NCI-H69 (cell line): Measurements from ENCODE around the gene HCN1.

Experiments
- DNase-seq: peaks from one replicate; lab custom pipeline; 2025; lab: John Stamatoyannopoulos, UW

Gene HCN1

DNA sequence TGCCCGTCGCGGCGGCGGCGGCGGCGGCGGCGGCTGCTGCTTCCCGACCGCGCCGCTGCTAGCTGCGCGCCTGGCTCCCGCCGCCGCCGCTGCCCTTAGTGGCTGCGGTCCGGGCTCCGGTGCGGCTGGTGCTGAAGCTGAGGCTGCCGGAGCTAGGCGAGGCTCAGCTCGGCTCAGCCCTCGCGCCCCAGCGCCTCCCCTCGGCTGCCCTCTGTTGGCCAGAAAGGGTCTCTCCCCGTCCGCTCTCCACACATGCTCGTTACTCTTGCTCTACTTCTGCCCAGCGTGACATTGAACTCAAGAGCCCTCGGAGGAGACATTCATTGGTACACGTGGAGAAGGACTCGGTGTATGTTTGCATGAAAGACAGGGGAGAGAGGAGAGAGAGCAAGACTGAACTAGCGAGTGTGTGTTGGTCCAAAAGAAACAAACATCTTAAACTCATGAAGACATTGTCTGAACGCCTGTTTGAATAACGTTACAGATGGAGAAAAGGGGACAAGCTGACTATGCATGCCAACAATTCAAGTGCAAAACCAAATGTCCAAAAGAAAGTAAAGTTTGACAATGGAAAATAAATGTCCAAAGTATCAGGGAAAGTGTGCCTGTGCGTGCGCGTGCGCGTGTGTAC is at the start of gene HCN1:
TSS of gene HCN1 (minus strand) at position 175 of the 631 bp plus-strand sequence.
- DNase-seq: peak; percentile 2

DNA sequence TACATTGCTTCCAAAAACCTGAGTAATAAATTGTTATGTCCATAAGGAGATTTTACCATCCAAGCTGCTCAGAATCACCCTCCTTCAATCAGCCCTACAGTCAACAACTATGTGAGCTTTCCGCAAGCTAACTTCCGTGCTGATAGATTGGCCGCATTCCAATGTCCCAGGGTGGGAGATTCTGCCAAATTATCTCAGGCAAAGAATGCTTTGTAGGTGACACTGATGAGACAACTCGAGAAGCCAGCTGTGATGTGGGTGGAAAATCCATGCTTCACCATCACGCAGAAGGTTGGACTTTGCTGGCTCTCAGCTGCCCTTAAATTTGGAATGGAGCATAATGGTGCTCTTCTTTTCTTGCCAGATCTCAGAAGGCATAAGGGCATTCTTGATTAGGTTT is 44.9 kb upstream of the HCN1 start:
- no peak for DNase-seq

DNA sequence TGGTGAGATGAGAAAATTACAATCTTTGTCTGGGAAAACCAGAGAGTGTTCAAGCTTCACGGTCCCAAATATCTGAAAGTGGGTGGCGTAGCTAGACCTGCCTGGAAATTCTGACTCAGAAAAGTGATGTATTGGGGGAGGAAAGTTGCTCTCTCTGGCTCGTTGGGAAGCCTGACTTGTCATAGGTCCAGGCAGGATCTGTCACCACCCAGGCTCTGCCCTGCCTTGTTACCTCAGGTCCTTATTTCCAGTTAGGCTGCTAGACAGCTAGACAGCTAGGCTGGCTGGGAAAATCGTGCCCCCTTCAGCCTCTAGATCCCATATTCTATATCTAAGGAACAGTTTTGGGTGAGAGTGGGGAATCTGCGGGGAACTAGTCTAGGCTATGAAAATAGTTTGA is 41.0 kb upstream of the HCN1 start:
- DNase-seq: no peak

DNA sequence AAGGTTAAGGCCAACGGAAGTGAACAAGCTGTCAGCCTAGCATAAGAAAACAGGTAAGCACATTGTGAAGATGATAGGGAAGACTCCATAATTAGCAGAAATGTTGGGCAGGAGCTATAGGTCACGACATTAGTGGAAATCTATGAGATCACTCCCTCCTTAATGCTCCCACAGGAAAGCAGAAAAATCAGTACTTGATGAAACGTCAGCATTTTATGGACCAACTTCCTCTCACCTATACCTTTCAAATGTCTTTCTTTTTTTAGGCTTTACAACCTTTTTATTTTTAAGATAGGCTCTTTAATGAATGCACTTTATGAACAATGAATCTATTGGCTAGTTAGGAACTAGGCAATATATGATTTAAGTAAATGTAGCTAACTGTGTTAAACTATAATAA is 29.4 kb upstream of the HCN1 start:
- DNase-seq: no peak

DNA sequence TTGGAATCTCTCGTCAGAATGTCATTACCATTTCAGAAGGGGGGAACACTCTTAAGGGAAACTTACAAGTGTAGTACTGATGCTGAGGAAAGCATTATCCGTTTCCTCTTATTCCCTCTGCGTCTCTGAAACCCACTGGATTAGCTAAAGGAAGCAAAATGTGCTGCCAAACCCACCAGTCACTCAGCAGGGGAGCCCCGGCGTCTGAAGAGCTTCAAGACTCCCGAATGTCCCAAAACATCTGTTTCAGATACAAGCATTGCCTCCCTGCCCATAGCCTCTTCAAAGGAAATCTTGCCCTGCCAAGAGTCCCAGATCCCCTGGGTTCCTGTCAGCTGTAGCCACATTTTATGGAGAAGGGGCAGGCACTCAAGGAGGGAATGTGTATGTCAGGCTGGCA is 1.0 kb upstream of the HCN1 start:
- DNase-seq: no peak

DNA sequence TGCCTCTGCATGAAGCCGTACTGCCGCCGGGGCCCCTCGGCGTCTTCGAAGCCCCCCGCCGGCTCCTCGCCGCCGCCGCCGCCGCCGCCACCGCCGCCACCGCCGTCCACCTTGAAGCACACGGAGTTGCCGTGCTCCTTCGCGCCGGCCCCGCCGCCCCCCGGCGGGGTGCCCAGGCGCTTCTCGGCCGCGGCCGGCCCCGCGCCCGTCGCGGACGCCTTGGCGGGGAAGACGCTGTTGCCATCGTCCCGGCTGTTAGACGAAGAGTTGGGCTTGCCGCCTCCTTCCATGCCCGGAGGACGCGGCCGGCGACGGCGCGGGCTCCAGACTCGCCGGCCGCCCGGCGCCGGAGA is 400 bp downstream of the HCN1 start:
- DNase-seq: no peak

DNA sequence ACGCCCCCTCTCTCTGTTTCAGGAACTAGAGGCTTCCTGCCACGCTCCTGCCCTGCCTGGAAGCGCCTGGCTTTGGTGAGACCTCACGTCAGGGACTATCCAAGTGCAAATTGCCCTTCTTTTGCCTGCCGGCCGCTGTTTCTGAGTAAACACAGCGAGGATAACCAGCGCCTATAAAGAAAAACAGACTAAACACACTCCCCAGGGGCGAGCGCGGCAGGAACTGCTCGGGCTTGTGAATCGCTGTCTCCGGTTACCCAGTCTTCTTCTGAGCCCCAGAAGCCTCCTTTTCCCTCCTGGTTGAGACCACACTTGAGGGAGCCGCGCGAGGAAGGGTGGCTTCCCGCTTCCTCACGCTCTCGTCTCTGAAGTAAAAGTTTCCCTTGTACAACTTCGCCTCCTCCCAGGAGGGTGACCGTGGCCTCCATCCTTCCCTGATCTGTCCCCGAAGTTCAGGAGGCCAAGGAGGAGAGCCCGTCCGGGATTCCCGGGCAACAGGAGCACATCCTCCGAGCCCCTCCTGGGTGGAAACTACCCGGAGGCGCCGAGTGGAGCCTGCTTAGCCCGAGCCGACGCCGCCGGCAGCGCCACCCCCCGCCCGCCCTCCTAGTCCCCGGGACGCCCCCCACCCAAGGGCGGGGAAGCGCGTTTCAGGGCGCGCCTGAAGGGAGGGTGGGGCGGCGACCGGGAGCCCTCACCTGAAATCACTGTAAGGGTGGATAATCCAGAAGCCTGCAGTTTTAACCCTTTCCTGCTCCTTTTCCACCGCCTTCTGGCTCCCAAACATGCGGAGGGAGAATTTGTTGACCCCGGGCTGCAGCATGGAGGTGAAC is 993 bp downstream of the HCN1 start:
- no peak for DNase-seq

DNA sequence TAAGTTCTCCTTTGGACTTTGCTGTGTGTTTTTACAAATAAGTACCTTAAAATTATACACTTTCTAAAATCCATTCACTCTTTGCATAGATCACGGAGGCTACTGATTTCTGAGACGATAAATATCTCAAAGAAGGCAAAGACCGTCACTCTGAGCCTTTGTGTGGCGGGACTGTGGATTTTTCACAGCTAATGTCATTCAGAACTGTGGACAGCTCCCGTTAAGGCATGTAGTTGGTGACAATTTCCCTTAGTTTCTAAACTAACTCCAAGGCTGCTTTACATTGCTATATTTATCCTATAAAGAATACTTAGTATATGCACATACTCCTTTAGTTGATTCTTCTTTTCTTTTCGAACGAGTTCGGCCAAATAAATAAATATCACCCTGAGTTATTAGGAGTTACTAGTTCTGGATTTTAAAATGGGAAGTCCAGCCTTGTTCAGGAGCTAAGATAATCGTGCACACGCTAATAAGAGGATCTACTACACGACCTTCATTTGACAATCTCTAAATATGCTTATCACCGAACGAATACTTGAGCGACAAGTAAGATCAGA is 1.8 kb downstream of the HCN1 start:
- DNase-seq: no peak

DNA sequence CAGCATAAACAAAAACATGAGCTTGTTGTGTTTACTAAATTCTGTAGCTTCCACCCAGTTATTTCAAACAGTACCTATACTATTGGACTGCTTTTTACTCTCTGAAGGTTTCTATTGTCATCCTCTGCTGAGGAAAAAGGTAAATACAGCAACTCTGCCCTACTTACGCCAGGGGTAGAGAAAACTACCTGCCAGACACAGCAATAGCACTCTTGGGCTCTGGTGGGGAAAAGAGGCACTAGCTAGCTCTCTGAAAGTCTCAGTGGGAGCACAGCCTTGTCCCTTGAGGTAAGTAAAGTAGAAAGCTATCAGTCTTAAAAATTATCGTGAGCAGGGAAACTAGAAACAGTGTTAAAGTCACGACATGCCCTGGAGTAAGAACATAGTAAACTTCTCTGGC is 3.7 kb downstream of the HCN1 start:
- no peak for DNase-seq

DNA sequence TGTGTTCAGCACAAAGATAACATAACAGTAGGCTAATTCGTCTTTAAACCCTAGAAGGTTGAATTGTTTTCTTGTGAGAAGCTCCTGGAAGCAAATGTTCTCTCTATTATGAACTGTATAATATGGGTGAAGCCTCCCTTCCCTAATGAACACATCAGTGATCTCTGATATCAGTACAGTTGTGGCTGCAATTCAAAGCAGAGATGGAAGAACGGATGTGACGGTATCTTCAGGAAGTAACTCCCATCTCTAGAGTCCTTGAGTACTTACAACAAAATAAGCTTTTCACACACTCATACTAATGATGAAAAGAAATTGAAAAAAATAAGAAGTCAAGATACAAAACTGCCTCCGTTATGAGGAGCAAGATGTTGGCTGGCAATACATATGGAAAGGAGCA is 4.5 kb downstream of the HCN1 start:
- no peak for DNase-seq

DNA sequence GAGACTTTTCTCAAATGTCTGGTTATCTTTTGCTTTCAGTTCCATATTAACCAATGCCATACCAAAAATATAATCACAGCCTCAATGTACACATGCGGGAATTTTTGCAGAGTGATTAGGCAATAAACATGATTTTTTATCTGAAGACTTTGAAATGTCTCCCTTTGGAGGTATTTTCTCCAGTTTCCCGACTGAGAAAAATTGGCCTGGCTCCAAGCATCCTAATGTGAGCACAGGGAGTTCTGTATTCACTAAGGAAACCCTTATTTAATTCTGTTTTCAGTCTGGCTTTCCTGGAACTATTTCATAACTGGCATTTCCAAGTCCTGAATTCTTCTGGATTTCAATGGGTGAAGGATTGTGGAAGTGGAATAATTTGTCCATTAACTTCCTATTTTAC is 8.5 kb downstream of the HCN1 start:
- no peak for DNase-seq

DNA sequence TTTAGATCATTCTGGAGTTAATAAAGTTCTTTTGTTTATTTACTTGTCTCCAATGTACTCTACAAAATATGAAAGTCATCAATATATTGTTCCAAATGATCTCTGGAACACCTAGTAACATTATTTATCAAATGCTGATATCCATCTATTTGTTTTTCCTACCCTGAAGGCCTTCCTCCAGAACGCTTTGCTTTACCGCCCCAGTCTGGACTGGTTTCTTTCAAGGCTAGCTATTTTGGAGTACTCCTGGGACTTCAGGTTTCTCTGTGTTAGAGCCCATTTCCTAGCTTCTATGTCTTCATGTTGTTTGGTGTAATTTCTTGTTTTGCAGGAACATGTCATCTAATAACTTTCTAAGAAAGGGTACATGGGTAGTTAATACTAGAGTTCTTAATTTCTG is 9.6 kb downstream of the HCN1 start:
- no peak for DNase-seq

DNA sequence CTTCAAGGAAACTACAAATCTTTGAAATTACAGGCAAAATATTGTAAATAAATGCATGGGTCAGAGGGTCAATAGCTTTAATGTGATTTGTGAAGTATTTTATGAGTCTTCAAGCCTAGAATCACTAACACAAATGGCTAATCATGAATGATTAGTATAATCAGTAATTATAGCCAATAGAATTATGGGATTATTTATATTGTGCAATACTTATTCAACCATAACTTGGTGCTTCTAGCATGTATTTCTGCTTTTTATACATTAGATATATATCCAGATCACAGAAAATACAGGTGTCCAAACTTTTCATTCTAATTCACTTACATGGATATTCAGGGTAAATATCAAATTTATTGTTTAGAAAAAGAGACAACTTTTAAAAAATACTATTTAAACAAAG is 12.1 kb downstream of the HCN1 start:
- DNase-seq: no peak

DNA sequence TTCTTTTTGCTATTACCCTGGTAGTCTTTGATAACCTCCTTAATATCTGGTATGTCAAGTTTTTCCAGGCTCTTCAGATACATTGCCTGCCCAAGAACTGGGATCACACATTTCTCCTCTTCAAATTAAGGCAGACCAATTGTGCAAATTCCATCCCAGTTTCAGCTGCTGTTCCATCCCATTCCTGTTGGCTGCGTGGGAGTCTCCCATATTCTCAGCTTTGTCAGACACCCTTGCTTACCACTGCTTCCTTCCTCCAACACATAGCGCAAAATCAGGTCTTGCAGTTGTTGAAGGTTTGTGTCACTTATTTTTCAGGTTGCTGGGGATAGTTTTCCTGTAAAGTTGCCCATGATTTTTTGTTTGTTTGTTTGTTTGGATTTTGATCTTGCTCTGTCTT is 15.2 kb downstream of the HCN1 start:
- no peak for DNase-seq

DNA sequence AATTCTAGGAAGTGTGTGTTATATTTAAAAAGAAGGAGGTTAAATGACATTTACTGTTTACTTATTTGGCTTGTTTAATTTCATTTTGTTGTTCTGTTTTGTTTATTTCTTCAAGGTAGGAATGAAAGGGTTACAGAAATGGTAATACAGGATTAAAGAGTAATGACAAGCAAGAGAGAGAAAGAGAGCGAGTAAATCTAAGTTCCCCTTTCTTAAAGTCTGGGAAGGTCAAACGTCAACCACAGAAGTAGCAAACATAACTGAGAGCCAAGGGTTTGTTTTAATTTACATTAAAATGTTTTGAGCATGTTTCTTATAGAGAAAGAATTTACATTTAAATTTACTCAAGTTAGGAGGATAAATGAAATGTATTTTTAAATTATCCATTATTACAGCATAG is 18.7 kb downstream of the HCN1 start:
- no peak for DNase-seq

DNA sequence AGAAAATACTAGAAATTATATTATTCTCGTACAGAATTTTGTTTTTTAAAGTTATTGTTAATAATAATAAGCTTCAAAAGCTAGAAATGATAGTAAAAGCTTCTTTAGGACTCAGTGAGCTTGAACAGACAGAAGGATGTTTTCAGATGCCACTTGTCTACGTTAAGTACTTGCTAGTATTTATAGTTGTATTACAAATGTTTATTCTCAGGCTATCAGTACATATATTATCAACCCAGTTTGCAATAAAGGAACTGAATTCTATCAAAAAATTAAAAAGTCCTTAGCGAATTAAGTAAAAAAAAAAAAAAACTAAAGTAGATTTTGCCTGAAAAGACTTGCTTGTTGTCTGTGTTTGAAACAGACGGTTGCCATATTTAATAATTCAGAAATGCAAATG is 23.9 kb downstream of the HCN1 start:
- no peak for DNase-seq

DNA sequence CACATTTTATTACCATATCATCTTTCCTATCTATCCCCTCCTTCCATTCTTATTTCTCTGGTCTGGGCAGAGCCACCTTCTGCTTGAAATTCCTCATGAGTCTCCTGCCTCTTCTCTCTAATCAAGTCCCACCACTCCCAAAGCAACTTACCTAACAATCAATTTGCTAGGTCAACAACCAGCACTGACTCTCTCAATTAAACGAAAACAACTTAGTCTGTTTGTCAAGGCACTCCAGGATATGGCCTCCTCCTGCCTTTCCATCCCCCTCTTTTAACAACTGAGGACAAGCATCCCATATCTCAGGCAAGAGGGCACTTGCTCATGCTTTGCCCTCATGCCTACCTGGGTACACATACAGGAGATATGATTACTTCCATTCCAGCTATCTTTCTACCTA is 47.4 kb downstream of the HCN1 start:
- no peak for DNase-seq

DNA sequence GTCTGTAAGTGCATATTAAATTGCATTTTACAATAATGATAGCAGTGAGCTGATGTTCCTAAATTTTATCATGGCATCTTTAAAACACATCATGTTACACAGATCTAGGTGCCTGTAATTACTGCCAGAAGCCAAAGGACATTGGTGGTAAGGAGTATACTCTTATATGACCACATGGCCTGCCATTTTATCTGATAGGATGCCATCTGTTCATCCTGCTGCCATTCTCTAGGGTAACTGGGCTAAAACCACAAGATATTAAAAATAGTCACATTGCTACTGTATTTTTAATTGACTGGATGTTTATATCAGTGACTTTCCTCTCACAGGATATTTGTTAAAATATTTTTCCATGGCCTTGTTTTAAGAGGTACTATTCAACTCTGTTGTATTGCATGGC is 53.1 kb downstream of the HCN1 start:
- DNase-seq: no peak

DNA sequence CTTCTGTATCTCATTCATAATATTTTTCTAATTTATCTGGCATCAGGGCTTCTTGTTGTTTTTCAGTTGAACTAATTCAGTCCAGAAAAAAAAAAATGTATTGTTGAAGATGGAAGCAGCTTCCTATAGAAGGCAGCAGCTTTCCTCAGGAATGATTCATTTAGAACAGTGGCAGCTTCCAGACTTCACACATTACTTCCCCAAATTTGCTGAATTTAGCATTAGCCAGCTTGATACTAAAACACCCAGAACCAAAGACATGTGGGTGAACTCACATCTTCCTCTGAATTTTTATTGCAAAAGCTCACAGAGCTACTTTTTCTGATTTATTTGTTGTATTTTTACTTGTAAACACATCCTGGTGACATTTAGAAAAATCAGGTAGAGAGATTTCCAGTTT is 53.8 kb downstream of the HCN1 start:
- DNase-seq: no peak

DNA sequence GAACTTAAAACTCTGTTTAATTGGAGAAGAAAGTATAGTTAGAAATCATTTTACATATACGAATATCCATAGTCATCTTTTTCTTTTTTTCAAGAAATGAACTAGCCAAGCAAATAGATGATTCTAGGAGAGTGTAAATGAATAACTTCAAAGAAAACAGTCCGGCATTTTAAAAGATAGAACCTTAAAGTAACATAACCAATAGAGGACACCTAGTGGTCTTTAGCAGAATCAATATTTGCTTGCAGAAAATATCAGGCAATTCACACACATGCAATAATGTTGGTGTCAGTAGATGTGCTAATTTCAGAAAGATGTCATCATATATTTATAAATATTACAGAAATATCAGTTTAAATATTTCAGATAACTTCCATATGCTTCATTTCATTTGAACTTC is 57.1 kb downstream of the HCN1 start:
- DNase-seq: no peak

DNA sequence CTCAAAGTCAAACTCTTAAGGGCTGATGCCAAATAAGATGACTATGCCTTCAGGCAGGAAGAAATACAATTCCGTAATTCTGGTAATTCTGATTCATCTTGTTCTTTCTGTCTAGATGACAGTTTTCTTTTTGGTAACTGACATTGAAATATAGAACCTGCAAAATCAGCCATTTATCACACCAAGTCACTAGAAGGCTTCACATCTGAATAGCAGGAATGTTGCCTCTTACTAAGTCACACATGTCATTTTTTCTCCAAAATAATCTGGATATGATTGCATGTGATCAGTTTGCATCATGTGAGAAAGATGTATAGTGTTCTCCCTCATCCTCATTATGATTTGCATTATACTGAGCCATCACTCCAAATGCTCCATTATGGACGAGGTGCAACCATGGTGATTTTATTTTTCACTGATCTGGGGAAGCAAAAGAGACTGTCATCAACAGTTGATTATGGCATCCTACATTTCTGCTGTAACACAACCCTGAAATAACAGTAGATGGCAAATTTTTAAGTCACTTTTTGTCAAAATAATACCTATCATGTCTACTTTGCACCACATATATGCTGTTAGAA is 69.0 kb downstream of the HCN1 start:
- no peak for DNase-seq

DNA sequence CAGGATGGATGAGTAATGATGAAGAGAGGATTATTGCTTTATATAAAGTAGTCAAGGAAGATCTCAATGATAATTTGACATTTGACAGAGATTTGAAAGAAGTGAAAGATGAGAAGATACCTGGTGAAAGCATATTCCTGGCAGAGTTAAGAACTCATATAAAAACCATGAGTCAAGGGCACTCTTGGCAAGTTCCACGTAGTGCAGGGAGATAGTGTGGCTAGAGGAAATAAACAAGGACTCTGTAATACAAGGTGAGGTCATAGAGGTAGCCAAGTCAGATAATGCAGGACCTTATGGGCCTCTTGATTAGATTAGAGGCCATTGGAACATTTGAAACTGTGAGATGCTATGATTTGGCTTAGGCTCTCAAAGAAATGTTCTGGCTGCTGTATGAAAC is 72.3 kb downstream of the HCN1 start:
- DNase-seq: no peak

DNA sequence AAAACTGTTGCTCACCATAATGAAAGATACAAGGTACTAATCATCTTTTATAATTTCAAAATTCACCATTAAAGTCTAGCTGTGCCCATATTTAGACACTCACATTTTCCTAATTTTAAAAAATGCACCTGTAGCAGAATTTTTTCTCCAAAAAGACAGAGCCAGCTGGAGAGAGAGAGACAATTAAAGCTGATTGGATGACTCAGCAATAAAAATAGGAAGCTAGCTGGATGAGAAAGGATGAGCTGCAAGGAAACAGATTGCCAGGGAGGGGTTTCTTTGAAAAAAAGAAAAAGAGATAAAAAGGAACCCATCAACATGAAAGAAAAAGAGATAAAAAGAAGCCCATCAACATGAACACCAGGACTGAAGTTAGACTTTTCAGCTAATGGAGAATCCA is 73.8 kb downstream of the HCN1 start:
- no peak for DNase-seq
